Smooth muscle cell (in vitro differentiated cells): ENCODE data around the gene TCP11. TPM values are rescaled to one million over a fixed set of nuclear protein-coding genes. Genes with fewer than 3 reads are reported as not detected.

Source experiments
- DNase-seq: peaks from one replicate; lab custom pipeline; 2025; ENCODE audit not compliant: unreplicated experiment; lab: John Stamatoyannopoulos, UW
- H2AFZ ChIP-seq: fragments of 200-600 bp; sonication (generic); 2 replicates; pipeline ENCODE4 v1.6.0; 2016; ENCODE audit warnings: antibody characterized with exemption, low read depth, mild to moderate bottlenecking
- H3F3A ChIP-seq: fragments of 200-600 bp; sonication (generic); 2 replicates; pipeline ENCODE4 v1.6.0; 2017; ENCODE audit warnings: antibody characterized with exemption, low read depth
- H3K27ac ChIP-seq: fragments of 200-600 bp; sonication (generic); 2 replicates; pipeline ENCODE4 v1.5.1; 2016; ENCODE audit warnings: low read depth, mild to moderate bottlenecking
- H3K27me3 ChIP-seq: fragments of 200-600 bp; sonication (generic); 2 replicates; pipeline ENCODE4 v1.6.1; 2016; ENCODE audit warnings: low read depth, mild to moderate bottlenecking
- H3K36me3 ChIP-seq: fragments of 200-600 bp; sonication (generic); 2 replicates; pipeline ENCODE4 v1.5.1; 2016; ENCODE audit warnings: low read depth
- H3K4me1 ChIP-seq: fragments of 200-600 bp; sonication (generic); 2 replicates; pipeline ENCODE4 v1.5.1; 2016; ENCODE audit warnings: low read depth
- H3K4me2 ChIP-seq: fragments of 200-600 bp; sonication (generic); 2 replicates; pipeline ENCODE4 v1.6.0; 2016; ENCODE audit warnings: mild to moderate bottlenecking
- H3K4me3 ChIP-seq: fragments of 200-600 bp; sonication (generic); 2 replicates; pipeline ENCODE4 v1.5.1; 2016; ENCODE audit warnings: mild to moderate bottlenecking
- H3K79me2 ChIP-seq: fragments of 200-600 bp; sonication (generic); 2 replicates; pipeline ENCODE4 v1.6.0; 2016; ENCODE audit warnings: low read depth, mild to moderate bottlenecking
- H3K9ac ChIP-seq: fragments of 200-600 bp; sonication (generic); 2 replicates; pipeline ENCODE4 v1.6.0; 2016; ENCODE audit warnings: low read depth
- H3K9me3 ChIP-seq: fragments of 200-600 bp; sonication (generic); replicated peaks from 2 replicates; pipeline ENCODE4 v1.5.1; 2016; ENCODE audit warnings: low read depth
- H4K20me1 ChIP-seq: fragments of 200-600 bp; sonication (generic); 2 replicates; pipeline ENCODE4 v1.6.0; 2016; ENCODE audit warnings: low read depth
- WGBS: methylation state at CpG from one replicate; pipeline ENCODE4 v1.1.7; 2016; ENCODE audit warnings: low lambda C conversion rate; 5-methylcytosine and 5-hydroxymethylcytosine counted together
- polyA plus RNA-seq: library from polyadenylated mRNA; unstranded; fragments of >200 nt; fragmentation: Nextera tagmentation; extraction: Ambion mirVana; gene quantifications from 2 replicates; pipeline ENCODE4 v1.2.1, GENCODE V29; 2016
- total RNA-seq: library from RNA; depleted of rRNA; stranded (reverse); fragments of >200 nt; gene quantifications from 2 replicates; pipeline ENCODE4 v1.2.3, GENCODE V29; 2014
- TF ChIP-seq, protein P1 (sequence below): fragments of 200-600 bp; sonication (generic); IDR thresholded peaks from 2 replicates; pipeline ENCODE4 v1.5.1; 2017; ENCODE audit warnings: borderline replicate concordance, mild to moderate bottlenecking, antibody characterized with exemption; ENCODE audit not compliant: insufficient read depth, poor library complexity, severe bottlenecking

Gene TCP11
- total and polyA plus RNA-seq, 2 experiments from 2014 or later = 0.64 TPM; not detected in 1

DNA sequence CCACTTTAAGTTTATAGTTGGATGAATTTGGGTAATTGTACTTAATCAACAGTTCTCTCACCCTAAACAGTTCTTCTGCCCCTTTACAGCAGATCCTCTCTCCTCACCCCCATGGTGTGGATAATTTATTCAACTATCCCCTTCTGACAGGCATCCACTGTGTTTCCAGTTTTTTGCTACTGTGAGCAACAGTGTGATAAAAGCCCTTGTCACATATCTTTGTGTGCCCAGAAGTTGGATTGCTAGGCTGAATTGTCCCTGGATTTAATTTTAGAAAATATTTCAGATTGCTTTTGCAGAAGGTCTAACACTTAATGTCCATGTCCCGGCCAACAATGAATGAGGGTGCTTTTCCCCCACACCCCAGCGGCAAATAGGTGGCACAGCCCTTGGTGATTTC is 42.1 kb upstream of the TCP11 start:
- DNase-seq = no peak
- H2AFZ ChIP-seq = no peak overlapping the region

DNA sequence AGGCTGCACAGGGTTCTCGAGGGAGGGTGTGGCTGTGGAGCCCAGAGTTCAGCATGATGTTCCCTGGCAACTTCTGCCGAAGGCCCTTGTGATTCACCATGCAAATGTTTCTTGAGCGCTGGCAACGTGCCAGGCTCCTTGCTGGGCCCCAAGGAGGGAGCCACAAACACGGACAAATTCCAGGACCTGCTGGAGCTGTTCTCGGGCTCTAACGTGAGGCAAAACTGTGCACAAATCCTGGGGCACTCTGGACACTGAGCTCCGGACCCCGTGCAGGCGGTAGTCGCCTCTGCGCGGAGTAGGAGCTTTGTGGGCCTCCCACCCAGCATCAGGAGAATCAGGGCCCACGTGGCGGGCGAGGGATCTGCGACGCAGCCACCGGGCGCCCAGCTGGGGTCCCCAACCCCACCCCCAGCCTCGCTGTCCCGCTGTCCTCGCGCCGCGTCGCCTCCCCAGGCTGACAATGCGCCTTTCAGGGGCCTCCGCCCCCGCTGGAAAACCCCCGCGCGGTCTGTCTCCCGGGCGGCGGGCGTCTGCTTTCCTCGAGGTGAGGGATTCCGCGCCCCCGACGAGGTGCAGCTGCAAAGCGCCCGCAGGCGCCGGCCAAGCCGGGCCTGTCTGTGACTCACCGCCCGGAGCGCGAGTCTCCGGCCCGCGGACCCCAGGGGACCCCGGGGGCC is 40.9 kb upstream of the TCP11 start:
- H3K9me3 ChIP-seq = no peaks in the 10 kb centered on the region
- WGBS = 28% methylated on average over 41 of the region's 55 CpGs
- peaks cover 4% of the 10 kb centered on the region for H3K4me1 ChIP-seq
- H3F3A ChIP-seq = peaks cover 11% of the 10 kb centered on the region
- TF ChIP-seq, protein P1, sequence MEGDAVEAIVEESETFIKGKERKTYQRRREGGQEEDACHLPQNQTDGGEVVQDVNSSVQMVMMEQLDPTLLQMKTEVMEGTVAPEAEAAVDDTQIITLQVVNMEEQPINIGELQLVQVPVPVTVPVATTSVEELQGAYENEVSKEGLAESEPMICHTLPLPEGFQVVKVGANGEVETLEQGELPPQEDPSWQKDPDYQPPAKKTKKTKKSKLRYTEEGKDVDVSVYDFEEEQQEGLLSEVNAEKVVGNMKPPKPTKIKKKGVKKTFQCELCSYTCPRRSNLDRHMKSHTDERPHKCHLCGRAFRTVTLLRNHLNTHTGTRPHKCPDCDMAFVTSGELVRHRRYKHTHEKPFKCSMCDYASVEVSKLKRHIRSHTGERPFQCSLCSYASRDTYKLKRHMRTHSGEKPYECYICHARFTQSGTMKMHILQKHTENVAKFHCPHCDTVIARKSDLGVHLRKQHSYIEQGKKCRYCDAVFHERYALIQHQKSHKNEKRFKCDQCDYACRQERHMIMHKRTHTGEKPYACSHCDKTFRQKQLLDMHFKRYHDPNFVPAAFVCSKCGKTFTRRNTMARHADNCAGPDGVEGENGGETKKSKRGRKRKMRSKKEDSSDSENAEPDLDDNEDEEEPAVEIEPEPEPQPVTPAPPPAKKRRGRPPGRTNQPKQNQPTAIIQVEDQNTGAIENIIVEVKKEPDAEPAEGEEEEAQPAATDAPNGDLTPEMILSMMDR = no peak
- H3K79me2 ChIP-seq = no peaks in the 10 kb centered on the region
- H2AFZ ChIP-seq = no peak overlapping the region
- peak overlapping the region; percentile 43 for H3K4me2 ChIP-seq
- H4K20me1 ChIP-seq = no peaks in the 10 kb centered on the region
- H3K9ac ChIP-seq = no peak overlapping the region
- H3K36me3 ChIP-seq = no peaks in the 10 kb centered on the region
- no peak overlapping the region for H3K4me3 ChIP-seq
- H3K27me3 ChIP-seq = no peaks in the 10 kb centered on the region
- H3K27ac ChIP-seq = no peak overlapping the region
- peak; percentile 16 for DNase-seq

More for the DNA sequence above, 42.1 kb upstream of the TCP11 start:
- Histone ChIP-seq H3K27ac (no peak overlapping the region), H3F3A (peaks cover 11% of the 10 kb centered on the region), H3K36me3 (no peaks in the 10 kb centered on the region), H3K4me1 (peaks cover 4% of the 10 kb centered on the region), H4K20me1 (no peaks in the 10 kb centered on the region), H3K27me3 (no peaks in the 10 kb centered on the region), H3K4me2 (no peak overlapping the region), H3K4me3 (no peak overlapping the region), H3K79me2 (no peaks in the 10 kb centered on the region), H3K9ac (no peak overlapping the region), H3K9me3 (no peaks in the 10 kb centered on the region)
- TF ChIP-seq, protein P1 = no peak
- 94% methylated on average over 2 of the region's 2 CpGs for WGBS

GRCh38 chr6:35181308-35181932 is 40.3 kb upstream of the TCP11 start:
- H3K36me3 ChIP-seq = no peaks in the 10 kb centered on the region
- no peaks in the 10 kb centered on the region for H3K27me3 ChIP-seq
- H3K9me3 ChIP-seq = no peaks in the 10 kb centered on the region
- no peaks in the 10 kb centered on the region for H4K20me1 ChIP-seq
- peak overlapping the region; percentile 43 for H3K4me2 ChIP-seq
- H3K4me1 ChIP-seq = peaks cover 4% of the 10 kb centered on the region
- no peaks in the 10 kb centered on the region for H3K79me2 ChIP-seq
- 63% methylated on average over 5 of the region's 5 CpGs for WGBS
- H3K27ac ChIP-seq = peak overlapping the region; percentile 27
- no peak overlapping the region for H2AFZ ChIP-seq
- H3F3A ChIP-seq = peaks cover 11% of the 10 kb centered on the region
- H3K4me3 ChIP-seq = no peak overlapping the region
- H3K9ac ChIP-seq = no peak overlapping the region
- TF ChIP-seq, protein P1 = no peak
- no peak for DNase-seq
